ENCODE results near the gene FHIT.

DNA sequence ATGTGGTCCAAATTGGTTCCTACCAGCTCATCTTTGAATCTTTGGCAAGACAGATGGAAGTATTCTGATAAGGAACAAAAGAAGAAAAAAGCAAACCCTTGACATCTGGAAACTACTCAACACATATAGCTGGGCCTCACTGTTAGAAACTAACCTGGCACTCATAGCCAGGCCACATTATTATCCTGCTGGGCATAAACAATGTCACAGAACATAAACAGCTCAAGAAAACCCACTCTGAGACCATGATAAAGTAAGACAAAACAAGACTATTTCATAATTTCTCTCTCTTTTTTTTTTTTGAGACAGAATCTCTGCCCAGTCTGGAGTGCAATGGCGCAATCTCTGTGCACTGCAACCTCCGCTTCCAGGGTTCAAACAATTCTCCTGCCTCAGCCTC is 1093.2 kb downstream of the FHIT start:
- no peak for TF ChIP-seq POLR2A (IDR thresholded peaks at IDR 0.05)
- TF ChIP-seq, protein P1, sequence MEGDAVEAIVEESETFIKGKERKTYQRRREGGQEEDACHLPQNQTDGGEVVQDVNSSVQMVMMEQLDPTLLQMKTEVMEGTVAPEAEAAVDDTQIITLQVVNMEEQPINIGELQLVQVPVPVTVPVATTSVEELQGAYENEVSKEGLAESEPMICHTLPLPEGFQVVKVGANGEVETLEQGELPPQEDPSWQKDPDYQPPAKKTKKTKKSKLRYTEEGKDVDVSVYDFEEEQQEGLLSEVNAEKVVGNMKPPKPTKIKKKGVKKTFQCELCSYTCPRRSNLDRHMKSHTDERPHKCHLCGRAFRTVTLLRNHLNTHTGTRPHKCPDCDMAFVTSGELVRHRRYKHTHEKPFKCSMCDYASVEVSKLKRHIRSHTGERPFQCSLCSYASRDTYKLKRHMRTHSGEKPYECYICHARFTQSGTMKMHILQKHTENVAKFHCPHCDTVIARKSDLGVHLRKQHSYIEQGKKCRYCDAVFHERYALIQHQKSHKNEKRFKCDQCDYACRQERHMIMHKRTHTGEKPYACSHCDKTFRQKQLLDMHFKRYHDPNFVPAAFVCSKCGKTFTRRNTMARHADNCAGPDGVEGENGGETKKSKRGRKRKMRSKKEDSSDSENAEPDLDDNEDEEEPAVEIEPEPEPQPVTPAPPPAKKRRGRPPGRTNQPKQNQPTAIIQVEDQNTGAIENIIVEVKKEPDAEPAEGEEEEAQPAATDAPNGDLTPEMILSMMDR (IDR thresholded peaks at IDR 0.05 in 4 of 5, conservative IDR thresholded peaks at IDR 0.05 in 1 of 5): no peak
